ENCODE measurements around the gene FAM81A.

The FAM81A gene

DNA sequence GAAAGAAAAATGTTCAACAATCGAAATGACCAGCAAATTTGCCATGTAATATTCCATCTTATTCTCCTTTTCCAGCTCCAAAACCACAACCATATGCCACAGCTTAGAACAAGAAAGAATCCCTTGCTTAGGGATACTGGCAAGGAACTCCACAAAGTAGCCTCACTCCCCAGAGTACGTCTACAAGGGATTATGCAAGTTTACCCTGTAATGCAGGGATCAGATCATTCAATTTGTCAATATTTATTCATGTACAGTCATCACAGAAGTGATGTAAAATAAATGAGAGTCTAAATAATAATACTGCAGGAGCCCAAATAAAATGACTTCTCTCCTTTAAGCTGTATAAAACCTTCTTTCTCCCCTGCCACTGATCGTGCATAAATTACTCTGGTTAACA, 41.8 kb upstream of the FAM81A start:
- no peak for ATAC-seq
- TF ChIP-seq, protein P1, sequence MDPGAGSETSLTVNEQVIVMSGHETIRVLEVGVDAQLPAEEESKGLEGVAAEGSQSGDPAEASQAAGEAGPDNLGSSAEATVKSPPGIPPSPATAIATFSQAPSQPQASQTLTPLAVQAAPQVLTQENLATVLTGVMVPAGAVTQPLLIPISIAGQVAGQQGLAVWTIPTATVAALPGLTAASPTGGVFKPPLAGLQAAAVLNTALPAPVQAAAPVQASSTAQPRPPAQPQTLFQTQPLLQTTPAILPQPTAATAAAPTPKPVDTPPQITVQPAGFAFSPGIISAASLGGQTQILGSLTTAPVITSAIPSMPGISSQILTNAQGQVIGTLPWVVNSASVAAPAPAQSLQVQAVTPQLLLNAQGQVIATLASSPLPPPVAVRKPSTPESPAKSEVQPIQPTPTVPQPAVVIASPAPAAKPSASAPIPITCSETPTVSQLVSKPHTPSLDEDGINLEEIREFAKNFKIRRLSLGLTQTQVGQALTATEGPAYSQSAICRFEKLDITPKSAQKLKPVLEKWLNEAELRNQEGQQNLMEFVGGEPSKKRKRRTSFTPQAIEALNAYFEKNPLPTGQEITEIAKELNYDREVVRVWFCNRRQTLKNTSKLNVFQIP (CRISPR knock-in tag; IDR thresholded peaks at IDR 0.05; ENCODE audit: borderline replicate concordance, low read depth), result no peak
- TF ChIP-seq ZFP3 (CRISPR knock-in tag; IDR thresholded peaks at IDR 0.05) (no peak), CSDC2 (CRISPR knock-in tag; IDR thresholded peaks at IDR 0.05) (no peak), ZFP30 (CRISPR knock-in tag; IDR thresholded peaks at IDR 0.05) (no peak), ZC3H10 (CRISPR knock-in tag; IDR thresholded peaks at IDR 0.05) (no peak), ZNF8 (CRISPR knock-in tag; IDR thresholded peaks at IDR 0.05) (no peak), RARB (CRISPR knock-in tag; IDR thresholded peaks at IDR 0.05) (no peak), ARNTL (CRISPR knock-in tag; IDR thresholded peaks at IDR 0.05; ENCODE audit: borderline replicate concordance, low read depth) (no peak), TCF4 (CRISPR knock-in tag; IDR thresholded peaks at IDR 0.05; ENCODE audit: borderline replicate concordance) (no peak)
- TF ChIP-seq, protein P2, sequence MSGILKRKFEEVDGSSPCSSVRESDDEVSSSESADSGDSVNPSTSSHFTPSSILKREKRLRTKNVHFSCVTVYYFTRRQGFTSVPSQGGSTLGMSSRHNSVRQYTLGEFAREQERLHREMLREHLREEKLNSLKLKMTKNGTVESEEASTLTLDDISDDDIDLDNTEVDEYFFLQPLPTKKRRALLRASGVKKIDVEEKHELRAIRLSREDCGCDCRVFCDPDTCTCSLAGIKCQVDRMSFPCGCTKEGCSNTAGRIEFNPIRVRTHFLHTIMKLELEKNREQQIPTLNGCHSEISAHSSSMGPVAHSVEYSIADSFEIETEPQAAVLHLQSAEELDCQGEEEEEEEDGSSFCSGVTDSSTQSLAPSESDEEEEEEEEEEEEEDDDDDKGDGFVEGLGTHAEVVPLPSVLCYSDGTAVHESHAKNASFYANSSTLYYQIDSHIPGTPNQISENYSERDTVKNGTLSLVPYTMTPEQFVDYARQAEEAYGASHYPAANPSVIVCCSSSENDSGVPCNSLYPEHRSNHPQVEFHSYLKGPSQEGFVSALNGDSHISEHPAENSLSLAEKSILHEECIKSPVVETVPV (CRISPR knock-in tag; IDR thresholded peaks at IDR 0.05), result no peak

DNA sequence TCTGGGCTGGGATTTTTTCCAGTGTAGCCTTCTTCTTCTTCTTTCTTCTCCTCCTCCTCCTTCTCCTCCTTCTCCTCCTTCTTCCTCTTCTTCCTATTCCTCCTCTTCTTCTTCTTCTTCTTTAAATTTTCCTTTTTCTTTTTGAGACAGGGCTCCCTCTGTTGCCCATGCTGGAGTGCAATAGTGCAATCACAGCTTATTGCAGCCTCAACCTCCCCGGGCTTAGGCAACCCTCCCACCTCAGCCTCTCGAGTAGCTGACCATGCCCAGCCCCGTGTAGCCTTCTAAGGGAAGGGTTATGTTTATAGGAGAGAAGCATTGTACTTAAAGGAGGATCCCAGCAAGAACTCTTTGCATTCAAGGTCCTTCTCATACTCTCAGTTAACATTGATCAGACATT, 41.3 kb upstream of the FAM81A start:
- ATAC-seq, result no peak
- no peak for TF ChIP-seq ZFP3 (CRISPR knock-in tag; IDR thresholded peaks at IDR 0.05)
- TF ChIP-seq, protein P1 (CRISPR knock-in tag; IDR thresholded peaks at IDR 0.05; ENCODE audit: borderline replicate concordance, low read depth), result no peak
- TF ChIP-seq ESRRG (CRISPR knock-in tag; IDR thresholded peaks at IDR 0.05), result no peak
- no peak for TF ChIP-seq ZC3H10 (CRISPR knock-in tag; IDR thresholded peaks at IDR 0.05)
- TF ChIP-seq ZNF8 (CRISPR knock-in tag; IDR thresholded peaks at IDR 0.05), result no peak
- no peak for TF ChIP-seq SNAI2 (CRISPR knock-in tag; IDR thresholded peaks at IDR 0.05)
- no peak for TF ChIP-seq ZNF565 (CRISPR knock-in tag; conservative IDR thresholded peaks at IDR 0.05; ENCODE audit: low read depth)
- no peak for TF ChIP-seq OSR1 (CRISPR knock-in tag; IDR thresholded peaks at IDR 0.05)
- TF ChIP-seq, protein P3, sequence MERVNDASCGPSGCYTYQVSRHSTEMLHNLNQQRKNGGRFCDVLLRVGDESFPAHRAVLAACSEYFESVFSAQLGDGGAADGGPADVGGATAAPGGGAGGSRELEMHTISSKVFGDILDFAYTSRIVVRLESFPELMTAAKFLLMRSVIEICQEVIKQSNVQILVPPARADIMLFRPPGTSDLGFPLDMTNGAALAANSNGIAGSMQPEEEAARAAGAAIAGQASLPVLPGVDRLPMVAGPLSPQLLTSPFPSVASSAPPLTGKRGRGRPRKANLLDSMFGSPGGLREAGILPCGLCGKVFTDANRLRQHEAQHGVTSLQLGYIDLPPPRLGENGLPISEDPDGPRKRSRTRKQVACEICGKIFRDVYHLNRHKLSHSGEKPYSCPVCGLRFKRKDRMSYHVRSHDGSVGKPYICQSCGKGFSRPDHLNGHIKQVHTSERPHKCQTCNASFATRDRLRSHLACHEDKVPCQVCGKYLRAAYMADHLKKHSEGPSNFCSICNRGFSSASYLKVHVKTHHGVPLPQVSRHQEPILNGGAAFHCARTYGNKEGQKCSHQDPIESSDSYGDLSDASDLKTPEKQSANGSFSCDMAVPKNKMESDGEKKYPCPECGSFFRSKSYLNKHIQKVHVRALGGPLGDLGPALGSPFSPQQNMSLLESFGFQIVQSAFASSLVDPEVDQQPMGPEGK (CRISPR knock-in tag; IDR thresholded peaks at IDR 0.05; ENCODE audit: borderline replicate concordance), result no peak
- no peak for TF ChIP-seq ARNTL (CRISPR knock-in tag; IDR thresholded peaks at IDR 0.05; ENCODE audit: borderline replicate concordance, low read depth)
- TF ChIP-seq BACH2 (CRISPR knock-in tag; IDR thresholded peaks at IDR 0.05; ENCODE audit: borderline replicate concordance), result no peak
- TF ChIP-seq RARB (CRISPR knock-in tag; IDR thresholded peaks at IDR 0.05), result no peak
- no peak for TF ChIP-seq CSDC2 (CRISPR knock-in tag; IDR thresholded peaks at IDR 0.05)
- TF ChIP-seq, protein P2 (CRISPR knock-in tag; IDR thresholded peaks at IDR 0.05), result no peak
- TF ChIP-seq, protein P4, sequence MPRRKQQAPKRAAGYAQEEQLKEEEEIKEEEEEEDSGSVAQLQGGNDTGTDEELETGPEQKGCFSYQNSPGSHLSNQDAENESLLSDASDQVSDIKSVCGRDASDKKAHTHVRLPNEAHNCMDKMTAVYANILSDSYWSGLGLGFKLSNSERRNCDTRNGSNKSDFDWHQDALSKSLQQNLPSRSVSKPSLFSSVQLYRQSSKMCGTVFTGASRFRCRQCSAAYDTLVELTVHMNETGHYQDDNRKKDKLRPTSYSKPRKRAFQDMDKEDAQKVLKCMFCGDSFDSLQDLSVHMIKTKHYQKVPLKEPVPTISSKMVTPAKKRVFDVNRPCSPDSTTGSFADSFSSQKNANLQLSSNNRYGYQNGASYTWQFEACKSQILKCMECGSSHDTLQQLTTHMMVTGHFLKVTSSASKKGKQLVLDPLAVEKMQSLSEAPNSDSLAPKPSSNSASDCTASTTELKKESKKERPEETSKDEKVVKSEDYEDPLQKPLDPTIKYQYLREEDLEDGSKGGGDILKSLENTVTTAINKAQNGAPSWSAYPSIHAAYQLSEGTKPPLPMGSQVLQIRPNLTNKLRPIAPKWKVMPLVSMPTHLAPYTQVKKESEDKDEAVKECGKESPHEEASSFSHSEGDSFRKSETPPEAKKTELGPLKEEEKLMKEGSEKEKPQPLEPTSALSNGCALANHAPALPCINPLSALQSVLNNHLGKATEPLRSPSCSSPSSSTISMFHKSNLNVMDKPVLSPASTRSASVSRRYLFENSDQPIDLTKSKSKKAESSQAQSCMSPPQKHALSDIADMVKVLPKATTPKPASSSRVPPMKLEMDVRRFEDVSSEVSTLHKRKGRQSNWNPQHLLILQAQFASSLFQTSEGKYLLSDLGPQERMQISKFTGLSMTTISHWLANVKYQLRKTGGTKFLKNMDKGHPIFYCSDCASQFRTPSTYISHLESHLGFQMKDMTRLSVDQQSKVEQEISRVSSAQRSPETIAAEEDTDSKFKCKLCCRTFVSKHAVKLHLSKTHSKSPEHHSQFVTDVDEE (CRISPR knock-in tag; IDR thresholded peaks at IDR 0.05), result no peak

DNA sequence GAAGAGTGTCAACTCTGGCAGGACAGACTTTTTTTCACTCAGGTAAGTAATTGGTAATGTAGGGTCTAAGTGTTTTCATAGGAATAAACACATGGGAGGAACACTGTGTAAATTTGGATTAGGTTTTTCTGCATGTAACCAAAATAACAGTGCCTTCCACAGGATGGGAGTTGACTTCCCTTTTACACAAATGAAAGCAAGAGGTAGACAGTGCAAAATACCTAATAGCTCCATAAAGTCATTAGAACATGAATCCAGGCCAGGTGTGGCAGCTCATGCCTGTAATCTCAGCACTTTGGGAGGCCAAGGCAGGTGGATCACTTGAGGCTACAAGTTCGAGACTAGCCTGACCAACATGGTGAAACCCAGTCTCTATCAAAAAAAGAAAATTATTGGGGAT, 39.8 kb upstream of the FAM81A start:
- no peak for ATAC-seq
- no peak for TF ChIP-seq ARNTL (CRISPR knock-in tag; IDR thresholded peaks at IDR 0.05; ENCODE audit: borderline replicate concordance, low read depth)
- TF ChIP-seq, protein P4 (CRISPR knock-in tag; IDR thresholded peaks at IDR 0.05), result no peak
- TF ChIP-seq ZFP3 (CRISPR knock-in tag; IDR thresholded peaks at IDR 0.05), result no peak
- no peak for TF ChIP-seq OSR1 (CRISPR knock-in tag; IDR thresholded peaks at IDR 0.05)
- no peak for TF ChIP-seq ISL1 (CRISPR knock-in tag; IDR thresholded peaks at IDR 0.05)
- TF ChIP-seq, protein P3 (CRISPR knock-in tag; IDR thresholded peaks at IDR 0.05; ENCODE audit: borderline replicate concordance), result no peak
- TF ChIP-seq GLIS3 (CRISPR knock-in tag; IDR thresholded peaks at IDR 0.05), result no peak
- TF ChIP-seq PPARA (CRISPR knock-in tag; IDR thresholded peaks at IDR 0.05; ENCODE audit: borderline replicate concordance), result no peak
- no peak for TF ChIP-seq ZNF565 (CRISPR knock-in tag; conservative IDR thresholded peaks at IDR 0.05; ENCODE audit: low read depth)
- no peak for TF ChIP-seq TOX (CRISPR knock-in tag; IDR thresholded peaks at IDR 0.05; ENCODE audit: borderline replicate concordance)

Measured in SK-N-SH treated with all-trans-retinoic acid at 6 μM for 48 hours (cell line).